CD4-positive, alpha-beta memory T cell (primary cell): Measurements from ENCODE around the gene GMCL2. TPM values are rescaled to one million over a fixed set of nuclear protein-coding genes. Genes with fewer than 3 reads are reported as not detected.
A peak's percentile ranks its signal among the peaks of the same experiment; 100 is the strongest.
"Not testable (repeated sequence)": the region's sequence is repeated elsewhere in the genome, so short reads cannot be mapped to it uniquely, and the experiment has no call there.

Experiments
- CTCF ChIA-PET: fragments of 350-600 bp; sonication (Branson Sonifier 250); formaldehyde crosslinking; loops from one replicate; lab custom pipeline; 2021; ENCODE audit warnings: inconsistent platforms; ENCODE audit not compliant: partially characterized antibody; lab: Charles Lee
- POLR2A ChIA-PET: fragments of 350-600 bp; sonication (Branson Sonifier 250); formaldehyde crosslinking; loops from one replicate; lab custom pipeline; 2021; ENCODE audit not compliant: partially characterized antibody; lab: Charles Lee
- DNase-seq, 5 donors: peaks; one replicate each; pipeline versions ENCODE4 v3.0.0 to v3.0.0-alpha.2; 2020 to 2022; ENCODE audit warnings: mixed read lengths in 1 of 5
- H3K27ac ChIP-seq: one replicate; pipeline ENCODE4 v1.7.0; 2013; ENCODE audit warnings: low read depth, low read length
- H3K27me3 ChIP-seq: 2 replicates; pipeline ENCODE4 v1.7.0; 2013; ENCODE audit warnings: mild to moderate bottlenecking, low read length, moderate library complexity; ENCODE audit not compliant: insufficient read depth
- H3K36me3 ChIP-seq: 2 replicates; pipeline ENCODE4 v1.7.0; 2013; ENCODE audit warnings: mild to moderate bottlenecking, low read length, moderate library complexity; ENCODE audit not compliant: insufficient read depth
- H3K4me1 ChIP-seq: 2 replicates; pipeline ENCODE4 v1.7.0; 2013; ENCODE audit warnings: mild to moderate bottlenecking, low read length, moderate library complexity; ENCODE audit not compliant: insufficient read depth
- H3K4me3 ChIP-seq, 2 donors: one replicate each; pipeline ENCODE4 v1.7.0; 2013; ENCODE audit warnings: low read length in 2 of 2, mild to moderate bottlenecking in 1 of 2
- H3K9me3 ChIP-seq, 2 donors: one replicate each; pipeline ENCODE4 v1.7.0; 2013; ENCODE audit warnings: low read length in 2 of 2, control low read depth in 1 of 2; ENCODE audit not compliant: control insufficient read depth in 1 of 2
- H3K27ac Mint-ChIP-seq, 7 donors: one replicate each; pipeline ENCODE4 v1.8.0; 2020 to 2021; ENCODE audit warnings: mixed read lengths in 7 of 7, mild to moderate bottlenecking in 6 of 7, inconsistent platforms in 3 of 7, moderate library complexity in 3 of 7
- H3K27me3 Mint-ChIP-seq, 2 donors: one replicate each; pipeline ENCODE4 v1.8.0; 2020 to 2021; ENCODE audit warnings: mixed read lengths in 2 of 2
- H3K36me3 Mint-ChIP-seq, 2 donors: one replicate each; pipeline ENCODE4 v1.8.0; 2020 to 2021; ENCODE audit warnings: mixed read lengths in 2 of 2, inconsistent platforms in 1 of 2, mild to moderate bottlenecking in 1 of 2
- H3K4me1 Mint-ChIP-seq, 4 donors: one replicate each; pipeline ENCODE4 v1.8.0; 2020 to 2021; ENCODE audit warnings: mixed read lengths in 4 of 4, mild to moderate bottlenecking in 1 of 4
- H3K4me3 Mint-ChIP-seq, 8 donors: one replicate each; pipeline ENCODE4 v1.8.0; 2020 to 2021; ENCODE audit warnings: mixed read lengths in 8 of 8, mild to moderate bottlenecking in 7 of 8, moderate library complexity in 6 of 8, inconsistent platforms in 3 of 8
- H3K9me3 Mint-ChIP-seq, 8 donors: one replicate each; pipeline ENCODE4 v1.8.0; 2020 to 2021; ENCODE audit warnings: mixed read lengths in 8 of 8, mild to moderate bottlenecking in 5 of 8, inconsistent platforms in 3 of 8, moderate library complexity in 1 of 8
- intact Hi-C: fragments of 100-400 bp; cut with micrococcal nuclease; formaldehyde crosslinking; loops from one replicate; pipeline ENCODE4 v1.15.1; 2023
- polyA plus RNA-seq, 2 donors: library from polyadenylated mRNA; unstranded; fragments of 300-500 nt; fragmentation: Illumina TruSeq; gene quantifications; one replicate each; pipeline ENCODE4 v1.2.3, GENCODE V29; 2021
- total RNA-seq, 2 experiments: library from RNA; stranded (reverse); gene quantifications; one replicate each; pipeline ENCODE4 v1.2.3, GENCODE V29; 2021

GMCL2 gene
- total and polyA plus RNA-seq, 4 experiments from 2014 or later: not detected

DNA sequence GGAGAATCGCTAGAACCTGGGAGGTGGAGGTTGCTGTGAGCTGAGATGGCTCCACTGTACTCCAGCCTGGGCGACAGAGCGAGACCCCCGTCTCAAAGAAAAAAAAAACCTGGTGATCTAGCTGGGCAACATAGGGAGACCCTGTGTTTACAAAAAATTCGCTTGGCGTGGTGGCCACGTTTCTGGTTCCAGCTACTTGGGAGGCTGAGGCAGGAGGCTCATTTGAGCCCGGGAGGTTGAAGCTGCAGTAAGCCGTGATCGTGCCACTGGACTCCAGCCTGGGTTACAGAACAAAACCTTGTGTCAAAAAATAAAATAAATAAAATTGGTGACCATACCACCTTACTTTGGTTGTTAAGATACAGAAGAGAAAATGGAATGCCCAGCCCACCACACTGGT, 15.4 kb upstream of the GMCL2 start:
- H3K27ac ChIP-seq: no peak overlapping the region
- POLR2A ChIA-PET: interaction anchor here (1.0 kb wide), 1 partner anchor 40 kb away, joined by 3 read pairs; no protein-coding TSS in a partner anchor
- no peak overlapping the region for H3K4me3 ChIP-seq
- Mint-ChIP-seq H3K27me3 (peaks cover 2% of the 10 kb centered on the region in 2 donors), H3K9me3 (peaks cover 0 to 5% (median 0%) of the 10 kb centered on the region in 8 donors), H3K27ac (peak overlapping the region in 2 of 7 donors; percentile 15 to 57), H3K4me1 (peaks cover 11 to 28% (median 16%) of the 10 kb centered on the region in 4 donors), H3K36me3 (peaks cover 8 to 25% of the 10 kb centered on the region in 2 donors), H3K4me3 (peak overlapping the region; percentile 55 to 78 (median 64))
- no peak for DNase-seq
- CTCF ChIA-PET: no interaction called here
- peaks cover 22% of the 10 kb centered on the region for H3K4me1 ChIP-seq
- peaks cover 10% of the 10 kb centered on the region for H3K36me3 ChIP-seq
- intact Hi-C loops: no loop called here
- no peaks in the 10 kb centered on the region for H3K27me3 ChIP-seq
- H3K9me3 ChIP-seq: no peaks in the 10 kb centered on the region

- CTCF ChIA-PET: no interaction called here
- POLR2A ChIA-PET: interaction anchor here (1.2 kb wide), 1 partner anchor 48 kb away, joined by 3 read pairs; the partner anchor contains the start of gene NHP2
- H3K9me3 Mint-ChIP-seq: peaks cover 0 to 5% (median 0%) of the 10 kb centered on the region in 8 donors
- H3K36me3 ChIP-seq: peaks cover 4% of the 10 kb centered on the region
- no peaks in the 10 kb centered on the region for H3K27me3 ChIP-seq
- peaks cover 8 to 18% of the 10 kb centered on the region in 2 donors for H3K36me3 Mint-ChIP-seq
- H3K27ac Mint-ChIP-seq: peak overlapping the region in 1 of 7 donors; percentile 55
- H3K27ac ChIP-seq: no peak overlapping the region
- peaks cover 15% of the 10 kb centered on the region for H3K4me1 ChIP-seq
- H3K4me1 Mint-ChIP-seq: peaks cover 8 to 22% (median 13%) of the 10 kb centered on the region in 4 donors
- H3K4me3 ChIP-seq: no peak overlapping the region
- DNase-seq: no peak
- H3K4me3 Mint-ChIP-seq: peak overlapping the region in 6 of 8 donors; percentile 11 to 59 (median 24)
- no peaks in the 10 kb centered on the region for H3K9me3 ChIP-seq
- intact Hi-C loops: no loop called here
- H3K27me3 Mint-ChIP-seq: peaks cover 2% of the 10 kb centered on the region in 2 donors
These were observed 14.7 kb upstream of the GMCL2 start for GRCh38 chr5:178201927-178202235.

GRCh38 chr5:178201221-178201926, 14.2 kb upstream of the GMCL2 start:
- Histone ChIP-seq H3K4me3 (no peak overlapping the region), H3K27ac (no peak overlapping the region), H3K36me3 (no peaks in the 10 kb centered on the region), H3K9me3 (no peaks in the 10 kb centered on the region), H3K27me3 (no peaks in the 10 kb centered on the region), H3K4me1 (peaks cover 10% of the 10 kb centered on the region)
- peaks cover 8 to 14% of the 10 kb centered on the region in 2 donors for H3K36me3 Mint-ChIP-seq
- peaks cover 5 to 17% (median 9%) of the 10 kb centered on the region in 4 donors for H3K4me1 Mint-ChIP-seq
- peak overlapping the region in 1 of 7 donors; percentile 55 for H3K27ac Mint-ChIP-seq
- H3K27me3 Mint-ChIP-seq: peaks cover 2% of the 10 kb centered on the region in 2 donors
- CTCF ChIA-PET: no interaction called here
- peak overlapping the region in 3 of 8 donors; percentile 15 to 59 (median 52) for H3K4me3 Mint-ChIP-seq
- peaks cover 0 to 5% (median 0%) of the 10 kb centered on the region in 8 donors for H3K9me3 Mint-ChIP-seq
- intact Hi-C loops: no loop called here
- POLR2A ChIA-PET: interaction anchor here (1.2 kb wide), 1 partner anchor 48 kb away, joined by 3 read pairs; the partner anchor contains the start of gene NHP2
- no peak for DNase-seq

GRCh38 chr5:178199581-178200434, 12.6 kb upstream of the GMCL2 start:
- no peak overlapping the region for H3K27ac ChIP-seq
- no peak overlapping the region for H3K27ac Mint-ChIP-seq
- H3K27me3 Mint-ChIP-seq: peaks cover 2 to 5% of the 10 kb centered on the region in 2 donors
- no peak for DNase-seq
- H3K9me3 Mint-ChIP-seq: peaks cover 0 to 5% (median 0%) of the 10 kb centered on the region in 8 donors
- H3K27me3 ChIP-seq: no peaks in the 10 kb centered on the region
- H3K4me3 Mint-ChIP-seq: peak overlapping the region in 1 of 8 donors; percentile 25
- POLR2A ChIA-PET: no interaction called here
- H3K4me1 ChIP-seq: no peaks in the 10 kb centered on the region
- CTCF ChIA-PET: no interaction called here
- intact Hi-C loops: no loop called here
- H3K36me3 Mint-ChIP-seq: peaks cover 3% of the 10 kb centered on the region in 2 donors
- H3K36me3 ChIP-seq: no peaks in the 10 kb centered on the region
- H3K9me3 ChIP-seq: no peaks in the 10 kb centered on the region
- no peak overlapping the region for H3K4me3 ChIP-seq
- peaks cover 0 to 8% (median 1%) of the 10 kb centered on the region in 4 donors for H3K4me1 Mint-ChIP-seq

GRCh38 chr5:178198706-178199105, 11.5 kb upstream of the GMCL2 start:
- POLR2A ChIA-PET: no interaction called here
- no peak for DNase-seq
- Mint-ChIP-seq H3K9me3 (peaks cover 0 to under 1% (median 0%) of the 10 kb centered on the region in 8 donors), H3K4me3 (no peak overlapping the region), H3K4me1 (peaks cover 2 to 13% (median 7%) of the 10 kb centered on the region in 4 donors), H3K27ac (no peak overlapping the region), H3K27me3 (peaks cover 0 to 6% of the 10 kb centered on the region in 2 donors), H3K36me3 (no peaks in the 10 kb centered on the region)
- Histone ChIP-seq H3K36me3 (no peaks in the 10 kb centered on the region), H3K4me3 (no peak overlapping the region), H3K9me3 (no peaks in the 10 kb centered on the region), H3K27me3 (no peaks in the 10 kb centered on the region), H3K4me1 (peaks cover 5% of the 10 kb centered on the region), H3K27ac (no peak overlapping the region)
- CTCF ChIA-PET: interaction anchor here (0.7 kb wide), 1 partner anchor 39 kb away, joined by 4 read pairs; no protein-coding TSS in a partner anchor
- intact Hi-C loops: no loop called here

DNA sequence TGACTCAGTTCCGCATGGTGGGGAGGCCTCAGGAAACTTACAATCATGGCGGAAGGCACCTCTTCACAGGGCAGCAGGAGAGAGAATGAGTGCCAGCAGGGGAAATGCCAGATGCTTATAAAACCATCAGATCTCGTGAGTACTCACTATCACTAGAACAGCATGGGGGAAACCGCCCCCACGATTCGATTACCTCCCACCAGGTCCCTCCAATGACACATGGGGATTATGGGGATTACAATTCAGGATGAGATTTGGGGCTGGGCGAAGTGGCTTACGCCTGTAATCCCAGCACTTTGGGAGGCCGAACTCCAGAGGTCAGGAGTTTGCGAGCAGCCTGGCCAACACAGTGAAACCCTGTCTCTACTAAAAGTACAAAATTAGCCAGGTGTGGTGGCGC, 11.0 kb upstream of the GMCL2 start:
- H3K9me3 ChIP-seq, H3K27me3 ChIP-seq, H3K4me3 ChIP-seq, H3K27ac Mint-ChIP-seq, H3K27me3 Mint-ChIP-seq, H3K4me1 ChIP-seq, H3K9me3 Mint-ChIP-seq, intact Hi-C loops, H3K36me3 Mint-ChIP-seq, H3K27ac ChIP-seq, H3K4me3 Mint-ChIP-seq, DNase-seq, H3K36me3 ChIP-seq, POLR2A ChIA-PET: not testable (repeated sequence)
- H3K4me1 Mint-ChIP-seq: peaks cover 6 to 18% (median 11%) of the 10 kb centered on the region in 4 donors
- CTCF ChIA-PET: interaction anchor here (0.7 kb wide), 1 partner anchor 40 kb away, joined by 4 read pairs; no protein-coding TSS in a partner anchor

GRCh38 chr5:178196986-178197385, 9.8 kb upstream of the GMCL2 start:
- H3K9me3 Mint-ChIP-seq: no peaks in the 10 kb centered on the region
- Histone ChIP-seq H3K4me3 (no peak overlapping the region), H3K27ac (no peak overlapping the region), H3K27me3 (no peaks in the 10 kb centered on the region), H3K36me3 (no peaks in the 10 kb centered on the region), H3K4me1 (peaks cover 5% of the 10 kb centered on the region), H3K9me3 (no peaks in the 10 kb centered on the region)
- H3K36me3 Mint-ChIP-seq: no peaks in the 10 kb centered on the region
- H3K4me3 Mint-ChIP-seq: no peak overlapping the region
- DNase-seq: no peak
- H3K4me1 Mint-ChIP-seq: peaks cover 7 to 23% (median 15%) of the 10 kb centered on the region in 4 donors
- ChIA-PET POLR2A (no interaction called here), CTCF (no interaction called here)
- H3K27ac Mint-ChIP-seq: no peak overlapping the region
- intact Hi-C loops: no loop called here
- peaks cover 6 to 7% of the 10 kb centered on the region in 2 donors for H3K27me3 Mint-ChIP-seq
